CD14-positive monocyte (primary cell): Measurements from ENCODE around the gene NODAL. TPM values are rescaled to one million over a fixed set of nuclear protein-coding genes. Genes with fewer than 3 reads are reported as not detected.

Source experiments
- DNase-seq, 3 donors: peaks; one replicate each; pipeline ENCODE4 v3.0.0-alpha.2; 2011 to 2022
- H2AFZ ChIP-seq: 2 replicates; pipeline ENCODE4 v1.6.0; 2012; ENCODE audit warnings: mild to moderate bottlenecking, low read depth, low read length, inconsistent platforms; ENCODE audit not compliant: insufficient read depth, poor library complexity, severe bottlenecking
- H3K27ac ChIP-seq, 2 donors: 1 replicate in 1 of 2; 2 replicates in 1 of 2; pipeline ENCODE4 v1.5.1; 2012 to 2013; ENCODE audit warnings: low read length in 2 of 2, control low read depth in 1 of 2, inconsistent platforms in 1 of 2, low read depth in 1 of 2, mild to moderate bottlenecking in 1 of 2
- H3K27me3 ChIP-seq, 2 donors: one replicate each; pipeline versions ENCODE4 v1.6.0 to v1.6.1; 2011 to 2013; ENCODE audit warnings: low read length in 2 of 2; ENCODE audit not compliant: control insufficient read depth in 2 of 2, insufficient read depth in 2 of 2
- H3K36me3 ChIP-seq, 2 donors: replicated peaks in 1 of 2; 1 replicate in 1 of 2; 2 replicates in 1 of 2; pipeline versions ENCODE4 v1.5.1 to v1.6.1; 2012 to 2013; ENCODE audit warnings: low read length in 2 of 2, control low read depth in 1 of 2, inconsistent platforms in 1 of 2, mild to moderate bottlenecking in 1 of 2; ENCODE audit not compliant: insufficient read depth in 2 of 2, control insufficient read depth in 1 of 2
- H3K4me1 ChIP-seq, 2 donors: 1 replicate in 1 of 2; 2 replicates in 1 of 2; pipeline versions ENCODE4 v1.5.1 to v1.6.1; 2012 to 2013; ENCODE audit warnings: low read length in 2 of 2, control low read depth in 1 of 2, inconsistent platforms in 1 of 2, mild to moderate bottlenecking in 1 of 2, moderate library complexity in 1 of 2; ENCODE audit not compliant: insufficient read depth in 2 of 2, control insufficient read depth in 1 of 2
- H3K4me2 ChIP-seq: replicated peaks from 2 replicates; pipeline ENCODE3; 2012; ENCODE audit warnings: low read length, moderate library complexity, mild to moderate bottlenecking; ENCODE audit not compliant: poor library complexity, severe bottlenecking; ENCODE audit errors: extremely low read depth
- H3K4me3 ChIP-seq, 3 experiments: fragments of 200-600 bp in 1 of 3; sonication (generic) in 1 of 3; replicated peaks in 1 of 3; 1 replicate in 2 of 3; 2 replicates in 1 of 3; pipeline ENCODE4 v1.5.1; 2011 to 2013; ENCODE audit warnings: low read length in 3 of 3, mild to moderate bottlenecking in 3 of 3, control low read depth in 2 of 3, low read depth in 2 of 3, inconsistent platforms in 1 of 3, moderate library complexity in 1 of 3
- H3K79me2 ChIP-seq: 2 replicates; pipeline ENCODE4 v1.6.0; 2012; ENCODE audit warnings: mild to moderate bottlenecking, control low read depth, inconsistent platforms, low read length, moderate library complexity; ENCODE audit not compliant: insufficient read depth
- H3K9ac ChIP-seq: 2 replicates; pipeline ENCODE4 v1.6.0; 2017; ENCODE audit warnings: low read length, mild to moderate bottlenecking; ENCODE audit not compliant: insufficient read depth, poor library complexity, severe bottlenecking
- H3K9me3 ChIP-seq, 2 donors: replicated peaks in 1 of 2; 1 replicate in 1 of 2; 2 replicates in 1 of 2; pipeline versions ENCODE4 v1.5.1 to v1.6.1; 2012 to 2013; ENCODE audit warnings: low read length in 2 of 2, control low read depth in 1 of 2; ENCODE audit not compliant: control insufficient read depth in 1 of 2, insufficient read depth in 1 of 2
- H4K20me1 ChIP-seq: 2 replicates; pipeline ENCODE4 v1.6.0; 2012; ENCODE audit warnings: mild to moderate bottlenecking, low read length, control low read depth, moderate library complexity; ENCODE audit not compliant: insufficient read depth
- H3K27ac Mint-ChIP-seq, 7 donors: one replicate each; pipeline ENCODE4 v1.8.0; 2020; ENCODE audit warnings: mild to moderate bottlenecking in 7 of 7, mixed read lengths in 7 of 7, moderate library complexity in 6 of 7, inconsistent platforms in 2 of 7
- H3K27me3 Mint-ChIP-seq, 3 donors: one replicate each; pipeline ENCODE4 v1.8.0; 2021 to 2022; ENCODE audit warnings: low read depth in 3 of 3, mild to moderate bottlenecking in 3 of 3, mixed read lengths in 3 of 3, moderate library complexity in 3 of 3, inconsistent platforms in 1 of 3
- H3K36me3 Mint-ChIP-seq, 2 donors: one replicate each; pipeline ENCODE4 v1.8.0; 2020; ENCODE audit warnings: mixed read lengths in 2 of 2, inconsistent platforms in 1 of 2, mild to moderate bottlenecking in 1 of 2
- H3K4me1 Mint-ChIP-seq: one replicate; pipeline ENCODE4 v1.8.0; 2020; ENCODE audit warnings: mild to moderate bottlenecking, mixed read lengths
- H3K4me3 Mint-ChIP-seq, 2 donors: one replicate each; pipeline ENCODE4 v1.8.0; 2020; ENCODE audit warnings: mild to moderate bottlenecking in 2 of 2, mixed read lengths in 2 of 2, moderate library complexity in 1 of 2
- H3K9me3 Mint-ChIP-seq, 7 donors: one replicate each; pipeline ENCODE4 v1.8.0; 2020 to 2022; ENCODE audit warnings: mixed read lengths in 7 of 7, mild to moderate bottlenecking in 6 of 7, moderate library complexity in 6 of 7, inconsistent platforms in 2 of 7
- WGBS: methylation state at CpG from one replicate; pipeline ENCODE4 v1.1.5; 2013; ENCODE audit warnings: missing lambda C conversion rate; ENCODE audit not compliant: insufficient coverage; 5-methylcytosine and 5-hydroxymethylcytosine counted together
- intact Hi-C, 2 donors: fragments of 100-400 bp; cut with micrococcal nuclease; formaldehyde crosslinking; loops; one replicate each; pipeline versions ENCODE4 v1.15.0 to v1.15.1; 2023
- polyA plus RNA-seq, 3 donors: library from polyadenylated mRNA; depleted of rRNA in 1 of 3; unstranded in 2 of 3; stranded (reverse) in 1 of 3; fragments of 300-500 nt in 2 of 3; fragments of >200 nt in 1 of 3; fragmentation: Illumina TruSeq in 2 of 3; gene quantifications; 1 replicate in 2 of 3; 2 replicates in 1 of 3; pipeline ENCODE4 v1.2.3, GENCODE V29; 2012 to 2021
- TF ChIP-seq, protein P1 (sequence below): fragments of 200-600 bp; IDR thresholded peaks from one replicate; pipeline ENCODE4 v1.8.0; 2022; ENCODE audit warnings: antibody characterized with exemption, mild to moderate bottlenecking

Gene NODAL
- polyA plus RNA-seq, 3 donors: not detected

DNA sequence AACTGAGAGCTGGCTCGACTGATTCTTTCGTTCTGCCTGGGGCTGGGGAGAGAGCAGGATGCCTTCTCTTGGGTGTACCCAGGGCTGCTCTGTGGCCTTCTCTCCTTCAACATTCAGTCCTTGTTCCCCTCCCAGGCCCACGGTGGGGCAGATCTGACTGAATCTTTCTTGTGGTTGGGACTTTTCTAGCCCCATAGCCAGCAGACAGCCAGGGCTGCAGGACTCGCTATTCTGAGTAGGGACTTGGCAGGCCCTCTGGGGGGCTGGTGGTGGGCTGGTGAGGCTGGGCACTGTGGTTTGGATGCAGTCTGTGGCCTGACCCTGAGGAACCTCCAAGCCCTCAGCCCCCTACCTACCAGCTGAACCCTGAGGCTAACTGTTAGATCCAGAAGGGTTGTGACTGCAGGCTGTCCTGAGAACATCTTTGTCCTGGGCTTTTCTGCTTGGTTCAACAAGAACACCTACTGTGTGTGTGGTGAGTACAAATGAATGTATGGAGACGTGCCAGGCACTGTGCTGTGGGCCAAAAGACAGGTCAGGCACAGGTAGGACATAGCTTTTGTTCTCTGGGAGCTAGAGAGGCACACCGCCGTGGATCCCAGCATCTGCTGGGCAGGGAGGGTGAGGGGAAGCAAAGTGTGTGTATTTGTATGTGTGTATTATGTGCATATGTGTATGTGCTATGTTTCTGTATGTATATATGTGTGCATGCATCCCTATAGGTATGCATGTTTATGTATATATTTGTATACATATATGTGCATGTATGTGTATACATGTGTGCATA, 35.0 kb upstream of the NODAL start:
- 90% methylated on average over 5 of the region's 7 CpGs for WGBS
- Histone ChIP-seq H3K9me3 (no peaks in the 10 kb centered on the region), H3K4me1 (peaks cover 11 to 30% of the 10 kb centered on the region in 2 donors), H3K27me3 (peaks cover 19 to 42% of the 10 kb centered on the region in 2 donors), H3K27ac (no peak overlapping the region), H3K36me3 (no peaks in the 10 kb centered on the region), H3K4me3 (no peak overlapping the region), H2AFZ (no peak overlapping the region), H3K79me2 (no peaks in the 10 kb centered on the region), H3K4me2 (no peak overlapping the region), H4K20me1 (no peaks in the 10 kb centered on the region), H3K9ac (no peak overlapping the region)
- Mint-ChIP-seq H3K9me3 (peaks cover 0 to 4% (median 0%) of the 10 kb centered on the region in 7 donors), H3K4me3 (peak overlapping the region in 1 of 2 donors; percentile 13), H3K4me1 (peaks cover 24% of the 10 kb centered on the region), H3K27me3 (peaks cover 30 to 58% (median 35%) of the 10 kb centered on the region in 3 donors), H3K36me3 (no peaks in the 10 kb centered on the region), H3K27ac (no peak overlapping the region)
- no peak for DNase-seq
- TF ChIP-seq, protein P1, sequence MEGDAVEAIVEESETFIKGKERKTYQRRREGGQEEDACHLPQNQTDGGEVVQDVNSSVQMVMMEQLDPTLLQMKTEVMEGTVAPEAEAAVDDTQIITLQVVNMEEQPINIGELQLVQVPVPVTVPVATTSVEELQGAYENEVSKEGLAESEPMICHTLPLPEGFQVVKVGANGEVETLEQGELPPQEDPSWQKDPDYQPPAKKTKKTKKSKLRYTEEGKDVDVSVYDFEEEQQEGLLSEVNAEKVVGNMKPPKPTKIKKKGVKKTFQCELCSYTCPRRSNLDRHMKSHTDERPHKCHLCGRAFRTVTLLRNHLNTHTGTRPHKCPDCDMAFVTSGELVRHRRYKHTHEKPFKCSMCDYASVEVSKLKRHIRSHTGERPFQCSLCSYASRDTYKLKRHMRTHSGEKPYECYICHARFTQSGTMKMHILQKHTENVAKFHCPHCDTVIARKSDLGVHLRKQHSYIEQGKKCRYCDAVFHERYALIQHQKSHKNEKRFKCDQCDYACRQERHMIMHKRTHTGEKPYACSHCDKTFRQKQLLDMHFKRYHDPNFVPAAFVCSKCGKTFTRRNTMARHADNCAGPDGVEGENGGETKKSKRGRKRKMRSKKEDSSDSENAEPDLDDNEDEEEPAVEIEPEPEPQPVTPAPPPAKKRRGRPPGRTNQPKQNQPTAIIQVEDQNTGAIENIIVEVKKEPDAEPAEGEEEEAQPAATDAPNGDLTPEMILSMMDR: no peak
- intact Hi-C loops: no loop called here

DNA sequence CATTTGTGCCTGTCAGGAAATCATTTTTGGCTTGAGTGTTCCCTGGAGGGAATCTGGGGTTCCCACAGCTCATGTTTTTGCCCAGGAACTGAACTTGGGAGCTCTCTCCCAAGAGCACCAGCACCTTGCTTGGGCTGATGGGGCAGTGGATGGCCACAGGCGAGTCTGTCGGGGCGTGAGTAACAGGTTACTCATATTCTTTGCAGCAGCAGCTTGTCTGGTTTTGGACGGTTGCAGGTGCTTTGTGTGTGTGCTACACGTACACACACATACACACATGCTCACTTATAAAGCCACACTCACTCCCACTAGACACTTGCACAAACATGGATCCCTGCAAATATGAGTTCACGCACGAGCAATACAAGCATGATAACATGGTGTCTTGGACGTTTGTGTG, 34.2 kb upstream of the NODAL start:
- peaks cover 27 to 54% (median 35%) of the 10 kb centered on the region in 3 donors for H3K27me3 Mint-ChIP-seq
- DNase-seq: no peak
- Histone ChIP-seq H3K36me3 (no peaks in the 10 kb centered on the region), H4K20me1 (no peaks in the 10 kb centered on the region), H3K27me3 (peaks cover 19 to 40% of the 10 kb centered on the region in 2 donors), H3K9me3 (no peaks in the 10 kb centered on the region), H3K4me3 (no peak overlapping the region), H3K27ac (no peak overlapping the region), H3K4me2 (no peak overlapping the region), H2AFZ (no peak overlapping the region), H3K9ac (no peak overlapping the region), H3K4me1 (peaks cover 11 to 30% of the 10 kb centered on the region in 2 donors), H3K79me2 (no peaks in the 10 kb centered on the region)
- TF ChIP-seq, protein P1: no peak
- WGBS: 97% methylated on average over 3 of the region's 8 CpGs
- no peak overlapping the region for H3K27ac Mint-ChIP-seq
- intact Hi-C loops: no loop called here
- H3K4me3 Mint-ChIP-seq: no peak overlapping the region
- peaks cover 24% of the 10 kb centered on the region for H3K4me1 Mint-ChIP-seq
- peaks cover 0 to 4% (median 0%) of the 10 kb centered on the region in 7 donors for H3K9me3 Mint-ChIP-seq
- H3K36me3 Mint-ChIP-seq: no peaks in the 10 kb centered on the region
